DOHH2 (cell line): ENCODE results near the gene GRAP.

Experiments
- H3F3A ChIP-seq: fragments of 200-600 bp; sonication (generic), shearing (Covaris generic); 2 replicates; pipeline ENCODE4 v1.6.0; 2016; ENCODE audit warnings: antibody characterized with exemption, mild to moderate bottlenecking; ENCODE audit not compliant: control insufficient read depth, insufficient read depth
- H3K27ac ChIP-seq: fragments of 200-600 bp; sonication (generic); 2 replicates; pipeline ENCODE4 v1.5.1; 2014; ENCODE audit warnings: low read depth, mild to moderate bottlenecking, low read length, moderate library complexity
- H3K27me3 ChIP-seq: fragments of 200-600 bp; sonication (generic); 2 replicates; pipeline ENCODE4 v1.6.1; 2014; ENCODE audit warnings: mild to moderate bottlenecking, low read length, mixed read lengths; ENCODE audit not compliant: control insufficient read depth
- H3K36me3 ChIP-seq: fragments of 200-600 bp; sonication (generic); 2 replicates; pipeline ENCODE4 v1.6.1; 2014; ENCODE audit warnings: mild to moderate bottlenecking, low read length, moderate library complexity, mixed read lengths; ENCODE audit not compliant: control insufficient read depth
- H3K4me1 ChIP-seq: fragments of 200-600 bp; sonication (generic); 2 replicates; pipeline ENCODE4 v1.6.1; 2014; ENCODE audit warnings: mild to moderate bottlenecking, low read length, mixed read lengths; ENCODE audit not compliant: control insufficient read depth
- H3K4me2 ChIP-seq: fragments of 200-600 bp; sonication (generic); 2 replicates; pipeline ENCODE4 v1.6.0; 2014; ENCODE audit warnings: mild to moderate bottlenecking, low read length, moderate library complexity
- H3K4me3 ChIP-seq: fragments of 200-600 bp; sonication (generic); 2 replicates; pipeline ENCODE4 v1.5.1; 2014; ENCODE audit warnings: mild to moderate bottlenecking, low read length, mixed read lengths
- H3K79me2 ChIP-seq: fragments of 200-600 bp; sonication (generic); 2 replicates; pipeline ENCODE4 v1.6.1; 2014; ENCODE audit warnings: mild to moderate bottlenecking, low read length, mixed read lengths; ENCODE audit not compliant: control insufficient read depth
- H3K9me2 ChIP-seq: fragments of 200-600 bp; sonication (generic); replicated peaks from 2 replicates; pipeline ENCODE4 v1.6.1; 2014; ENCODE audit warnings: mild to moderate bottlenecking, low read length, mixed read lengths; ENCODE audit not compliant: control insufficient read depth
- H3K9me3 ChIP-seq: fragments of 200-600 bp; sonication (generic); 2 replicates; pipeline ENCODE4 v1.6.1; 2014; ENCODE audit warnings: antibody characterized with exemption, low read length, mixed read lengths; ENCODE audit not compliant: control insufficient read depth, insufficient read depth
- H4K20me1 ChIP-seq: fragments of 200-600 bp; sonication (generic); 2 replicates; pipeline ENCODE4 v1.6.0; 2014; ENCODE audit warnings: low read depth, mild to moderate bottlenecking, antibody characterized with exemption, low read length, moderate library complexity; ENCODE audit not compliant: control insufficient read depth, insufficient read depth
- EZH2phosphoT487 ChIP-seq: fragments of 200-600 bp; sonication (generic); IDR thresholded peaks from 2 replicates; pipeline ENCODE4 v1.6.1; 2017; ENCODE audit warnings: borderline replicate concordance, mild to moderate bottlenecking, antibody characterized with exemption, low read length, moderate library complexity, mixed read lengths
- TF ChIP-seq, protein P1 (sequence below): fragments of 200-600 bp; sonication (generic); IDR thresholded peaks from one replicate; pipeline ENCODE4 v1.5.1; 2014; ENCODE audit warnings: antibody characterized with exemption, mild to moderate bottlenecking, low read depth, low read length; ENCODE audit not compliant: poor library complexity, severe bottlenecking

GRAP gene

DNA sequence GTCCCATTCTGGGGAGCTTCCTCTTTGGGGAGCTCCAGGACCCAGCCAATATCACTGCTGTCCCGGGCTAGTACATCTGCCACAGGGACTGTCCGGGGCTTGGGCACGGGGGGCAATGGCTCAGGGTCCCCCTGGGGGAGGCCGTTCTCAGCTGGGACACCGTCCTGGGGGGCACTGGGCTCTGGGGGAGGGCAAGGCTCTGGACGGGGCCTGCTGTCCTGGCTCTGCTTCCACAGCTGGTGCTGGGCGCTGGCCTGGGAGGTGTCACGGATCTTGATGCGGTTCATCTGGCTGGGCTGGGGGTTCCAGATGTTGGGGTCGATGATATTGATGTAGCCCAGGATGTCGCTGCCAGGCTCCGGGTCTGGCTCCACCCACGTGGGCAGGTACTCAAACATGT is 68.7 kb downstream of the GRAP start:
- no peak for TF ChIP-seq EZH2phosphoT487
- TF ChIP-seq, protein P1, sequence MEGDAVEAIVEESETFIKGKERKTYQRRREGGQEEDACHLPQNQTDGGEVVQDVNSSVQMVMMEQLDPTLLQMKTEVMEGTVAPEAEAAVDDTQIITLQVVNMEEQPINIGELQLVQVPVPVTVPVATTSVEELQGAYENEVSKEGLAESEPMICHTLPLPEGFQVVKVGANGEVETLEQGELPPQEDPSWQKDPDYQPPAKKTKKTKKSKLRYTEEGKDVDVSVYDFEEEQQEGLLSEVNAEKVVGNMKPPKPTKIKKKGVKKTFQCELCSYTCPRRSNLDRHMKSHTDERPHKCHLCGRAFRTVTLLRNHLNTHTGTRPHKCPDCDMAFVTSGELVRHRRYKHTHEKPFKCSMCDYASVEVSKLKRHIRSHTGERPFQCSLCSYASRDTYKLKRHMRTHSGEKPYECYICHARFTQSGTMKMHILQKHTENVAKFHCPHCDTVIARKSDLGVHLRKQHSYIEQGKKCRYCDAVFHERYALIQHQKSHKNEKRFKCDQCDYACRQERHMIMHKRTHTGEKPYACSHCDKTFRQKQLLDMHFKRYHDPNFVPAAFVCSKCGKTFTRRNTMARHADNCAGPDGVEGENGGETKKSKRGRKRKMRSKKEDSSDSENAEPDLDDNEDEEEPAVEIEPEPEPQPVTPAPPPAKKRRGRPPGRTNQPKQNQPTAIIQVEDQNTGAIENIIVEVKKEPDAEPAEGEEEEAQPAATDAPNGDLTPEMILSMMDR = no peak
- Histone ChIP-seq H3K4me3 (no peak overlapping the region), H3K4me2 (no peak overlapping the region), H3K9me3 (no peaks in the 10 kb centered on the region), H3K36me3 (peaks cover 21% of the 10 kb centered on the region), H3K4me1 (no peaks in the 10 kb centered on the region), H3K9me2 (no peaks in the 10 kb centered on the region), H3K79me2 (no peaks in the 10 kb centered on the region), H3K27me3 (no peaks in the 10 kb centered on the region), H3F3A (no peaks in the 10 kb centered on the region), H3K27ac (no peak overlapping the region), H4K20me1 (no peaks in the 10 kb centered on the region)

DNA sequence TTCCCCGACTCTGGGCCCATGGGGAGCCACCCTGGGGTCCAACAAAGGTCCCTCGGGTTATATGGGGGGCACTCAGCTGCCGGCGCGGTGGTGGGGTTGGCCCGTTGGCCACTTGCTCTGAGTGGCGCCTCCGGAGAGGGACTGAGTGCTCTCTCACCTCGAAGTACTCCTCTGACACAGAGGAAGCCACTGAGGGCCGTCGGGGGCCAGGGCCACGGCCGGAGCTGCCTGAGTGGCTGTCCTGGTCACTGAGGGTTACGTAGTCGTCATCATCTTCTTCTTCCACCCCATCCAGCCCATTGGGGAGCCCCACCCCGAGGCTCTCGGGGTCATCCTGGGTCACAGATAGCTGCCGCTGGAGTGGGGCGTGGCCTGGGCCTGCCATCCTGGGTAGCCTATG is 69.1 kb downstream of the GRAP start:
- Histone ChIP-seq H3K27me3 (no peaks in the 10 kb centered on the region), H3K79me2 (no peaks in the 10 kb centered on the region), H3K9me2 (no peaks in the 10 kb centered on the region), H3K27ac (no peak overlapping the region), H4K20me1 (no peaks in the 10 kb centered on the region), H3K36me3 (peaks cover 21% of the 10 kb centered on the region), H3F3A (no peaks in the 10 kb centered on the region), H3K4me2 (no peak overlapping the region), H3K4me1 (no peaks in the 10 kb centered on the region), H3K4me3 (no peak overlapping the region), H3K9me3 (no peaks in the 10 kb centered on the region)
- TF ChIP-seq, protein P1 = no peak
- no peak for TF ChIP-seq EZH2phosphoT487

DNA sequence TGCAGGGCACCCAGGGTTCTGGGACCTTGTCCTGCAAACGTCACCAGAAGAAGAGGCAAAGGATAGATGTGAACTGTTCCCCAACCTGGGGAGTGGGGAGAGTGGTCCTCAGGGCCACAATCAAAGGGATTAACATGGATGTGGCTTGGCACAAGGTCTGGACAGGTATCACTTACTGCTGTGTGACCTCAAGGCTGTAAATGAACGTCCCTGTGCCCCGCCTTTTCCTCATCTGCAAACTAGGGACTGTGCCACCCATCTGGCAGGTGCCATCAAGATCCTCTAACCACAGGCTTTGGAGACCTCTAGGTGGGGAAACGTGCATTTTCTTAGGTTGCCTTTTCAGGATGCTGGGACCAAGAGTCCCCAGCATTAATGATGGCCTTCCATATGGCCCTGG is 69.7 kb downstream of the GRAP start:
- H4K20me1 ChIP-seq = no peaks in the 10 kb centered on the region
- no peak overlapping the region for H3K4me3 ChIP-seq
- H3K27ac ChIP-seq = no peak overlapping the region
- no peaks in the 10 kb centered on the region for H3K79me2 ChIP-seq
- H3K4me1 ChIP-seq = no peaks in the 10 kb centered on the region
- peaks cover 21% of the 10 kb centered on the region for H3K36me3 ChIP-seq
- TF ChIP-seq, protein P1 = no peak
- no peak for TF ChIP-seq EZH2phosphoT487
- no peaks in the 10 kb centered on the region for H3K27me3 ChIP-seq
- H3F3A ChIP-seq = no peaks in the 10 kb centered on the region
- no peaks in the 10 kb centered on the region for H3K9me2 ChIP-seq
- no peak overlapping the region for H3K4me2 ChIP-seq
- H3K9me3 ChIP-seq = no peaks in the 10 kb centered on the region

DNA sequence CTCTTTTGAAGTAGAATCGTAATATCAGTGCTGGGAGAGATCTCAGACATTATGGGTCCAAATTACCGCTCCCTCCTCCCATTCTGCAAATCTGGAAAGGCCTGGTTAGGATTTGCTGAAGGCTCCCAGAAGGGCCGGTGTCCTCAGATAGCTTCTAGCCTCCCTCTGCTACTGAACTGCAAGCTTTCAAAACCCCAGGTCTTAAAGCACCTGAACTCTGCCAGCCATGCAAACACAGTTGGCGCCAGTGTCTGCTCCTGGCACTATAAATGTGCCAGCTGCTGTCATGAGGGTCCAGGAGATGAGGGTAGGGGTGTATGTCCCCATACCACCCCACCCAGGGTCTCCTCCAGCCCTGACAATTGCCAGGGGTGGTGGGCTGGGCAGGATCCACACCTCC is 70.6 kb downstream of the GRAP start:
- H3K4me2 ChIP-seq = no peak overlapping the region
- H4K20me1 ChIP-seq = no peaks in the 10 kb centered on the region
- TF ChIP-seq, protein P1 = no peak
- TF ChIP-seq EZH2phosphoT487 = no peak
- no peaks in the 10 kb centered on the region for H3K9me3 ChIP-seq
- no peaks in the 10 kb centered on the region for H3K9me2 ChIP-seq
- H3K79me2 ChIP-seq = no peaks in the 10 kb centered on the region
- no peak overlapping the region for H3K4me3 ChIP-seq
- no peaks in the 10 kb centered on the region for H3K27me3 ChIP-seq
- no peaks in the 10 kb centered on the region for H3K4me1 ChIP-seq
- H3K36me3 ChIP-seq = peaks cover 23% of the 10 kb centered on the region
- H3K27ac ChIP-seq = no peak overlapping the region
- no peaks in the 10 kb centered on the region for H3F3A ChIP-seq
